ENCODE measurements around the gene TCF12. TPM values are rescaled to one million over a fixed set of nuclear protein-coding genes. Genes with fewer than 3 reads are reported as not detected.
A peak's percentile ranks its signal among the peaks of the same experiment; 100 is the strongest.

TCF12 gene
- total RNA-seq, 8 experiments from 2014 or later, result 34.7 to 177 (median 99.7) TPM

- H3K4me3 ChIP-seq, result no peak overlapping the region
- in situ Hi-C loops (cut with MboI; ENCODE audit: low pct_unique_long_range_greater_than_20kb in 2 of 9, low sequenced_read_pairs in 9 of 9, unreplicated experiment in 9 of 9), result no loop called here
These were observed 26.5 kb upstream of the TCF12 start for GRCh38 chr15:56891852-56892440.

DNA sequence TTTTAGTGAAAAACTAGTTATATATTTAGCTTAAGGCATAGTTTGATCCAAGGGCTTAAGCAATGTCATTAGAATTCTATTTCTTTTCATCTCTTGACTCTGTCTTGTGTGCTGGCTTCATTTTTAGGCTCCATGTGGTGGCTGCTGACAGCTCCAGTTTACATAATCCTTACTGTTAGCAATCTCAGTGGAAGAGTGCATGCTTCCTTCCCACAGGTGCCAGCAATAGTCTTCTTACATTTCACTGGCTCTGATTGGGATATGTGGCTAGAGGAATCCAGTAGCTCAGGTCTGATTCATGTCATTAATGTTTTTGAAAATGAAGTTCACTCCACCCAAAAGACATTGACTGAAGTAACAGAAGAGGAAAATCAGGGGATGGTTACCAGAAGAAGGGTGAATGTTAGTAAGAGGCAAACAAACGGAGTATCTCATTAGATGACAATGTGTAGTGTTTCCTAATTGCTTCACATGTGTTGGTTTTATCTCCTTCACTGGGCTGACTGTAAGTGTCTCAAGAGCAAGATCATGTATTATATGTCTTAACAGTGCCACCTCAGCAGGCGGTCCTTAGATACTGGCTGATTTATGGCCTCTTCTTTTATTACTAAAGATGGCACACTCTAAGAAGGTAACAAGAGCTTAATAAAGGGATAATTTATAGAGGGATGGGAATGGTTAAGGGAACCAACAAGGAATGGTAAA is 25.6 kb upstream of the TCF12 start:
- 36 to 100% (median 83%) methylated on average over 1 to 2 of the region's 2 CpGs; no CpG with 5 or more reads in 1 of the 10 experiments for WGBS, 10 experiments
- in situ Hi-C loops (cut with MboI; ENCODE audit: low pct_unique_long_range_greater_than_20kb in 2 of 9, low sequenced_read_pairs in 9 of 9, unreplicated experiment in 9 of 9), result no loop called here
- Histone ChIP-seq H3K4me3 (no peak overlapping the region), H3K27ac (no peak overlapping the region), H3K4me1 (replicated peaks in 1 of 2) (peaks cover 4 to 27% of the 10 kb centered on the region in 2 donors)
- ATAC-seq (replicated peaks in 6 of 8), result peak in 3 of 8 experiments; percentile 35 to 57 (median 52)

More at GRCh38 chr15:56891852-56892440, 26.5 kb upstream of the TCF12 start:
- Histone ChIP-seq H3K4me1 (replicated peaks in 1 of 2) (peaks cover 4 to 30% of the 10 kb centered on the region in 2 donors), H3K27ac (no peak overlapping the region)
- no peak for ATAC-seq (replicated peaks in 6 of 8)

- no peak overlapping the region for H3K27ac ChIP-seq
- 40 to 100% (median 75%) methylated on average over 1 of the region's 1 CpG; no CpG with 5 or more reads in 3 of the 10 experiments for WGBS, 10 experiments
These were observed 25.1 kb upstream of the TCF12 start for GRCh38 chr15:56893364-56893678.

DNA sequence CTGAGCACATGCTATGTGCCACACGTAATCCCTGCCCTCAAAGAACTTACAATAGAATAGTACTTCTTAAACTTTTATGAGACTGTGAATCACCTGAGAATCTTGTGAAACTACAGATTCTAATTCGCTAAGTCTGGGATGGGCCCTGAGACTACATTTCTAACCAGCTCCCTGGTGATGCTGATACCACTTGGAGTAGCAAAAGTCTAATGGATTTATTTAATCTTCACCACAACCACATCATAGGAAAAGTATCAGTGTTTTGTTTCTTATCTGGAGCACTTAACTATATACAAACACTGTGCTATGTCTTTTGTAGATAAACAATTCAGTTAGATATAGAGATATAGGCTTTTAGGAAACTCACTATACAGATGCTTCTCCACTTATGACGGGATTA is 23.8 kb upstream of the TCF12 start:
- 67 to 100% (median 93%) methylated on average over 1 to 3 of the region's 3 CpGs; no CpG with 5 or more reads in 1 of the 10 experiments for WGBS, 10 experiments
- in situ Hi-C loops (cut with MboI; ENCODE audit: low pct_unique_long_range_greater_than_20kb in 2 of 9, low sequenced_read_pairs in 9 of 9, unreplicated experiment in 9 of 9), result no loop called here
- no peak overlapping the region for H3K4me3 ChIP-seq
- peaks cover 4 to 18% of the 10 kb centered on the region in 2 donors for H3K4me1 ChIP-seq (replicated peaks in 1 of 2)
- no peak for ATAC-seq (replicated peaks in 6 of 8)
- no peak overlapping the region for H3K27ac ChIP-seq

More at GRCh38 chr15:56893364-56893678, 25.1 kb upstream of the TCF12 start:
- Histone ChIP-seq H3K4me3 (no peak overlapping the region), H3K4me1 (replicated peaks in 1 of 2) (peaks cover 4 to 23% of the 10 kb centered on the region in 2 donors)
- ATAC-seq (replicated peaks in 6 of 8), result no peak
- in situ Hi-C loops (cut with MboI; ENCODE audit: low pct_unique_long_range_greater_than_20kb in 2 of 9, low sequenced_read_pairs in 9 of 9, unreplicated experiment in 9 of 9), result no loop called here

- no peak overlapping the region for H3K27ac ChIP-seq
- WGBS, 10 experiments, result 37 to 80% (median 65%) methylated on average over 1 to 2 of the region's 2 CpGs; no CpG with 5 or more reads in 2 of the 10 experiments
- in situ Hi-C loops (cut with MboI; ENCODE audit: low pct_unique_long_range_greater_than_20kb in 2 of 9, low sequenced_read_pairs in 9 of 9, unreplicated experiment in 9 of 9), result no loop called here
- no peak overlapping the region for H3K4me3 ChIP-seq
- no peak for ATAC-seq (replicated peaks in 6 of 8)
- H3K4me1 ChIP-seq (replicated peaks in 1 of 2), result no peaks in the 10 kb centered on the region
These were observed 16.5 kb upstream of the TCF12 start for GRCh38 chr15:56901931-56902330.

- Histone ChIP-seq H3K4me1 (replicated peaks in 1 of 2) (no peaks in the 10 kb centered on the region), H3K27ac (no peak overlapping the region), H3K4me3 (no peak overlapping the region)
- no peak for ATAC-seq (replicated peaks in 6 of 8)
- in situ Hi-C loops (cut with MboI; ENCODE audit: low pct_unique_long_range_greater_than_20kb in 2 of 9, low sequenced_read_pairs in 9 of 9, unreplicated experiment in 9 of 9), result no loop called here
- WGBS, 10 experiments, result 0 to 78% (median 40%) methylated on average over 1 of the region's 1 CpG; no CpG with 5 or more reads in 3 of the 10 experiments
These were observed 11.7 kb upstream of the TCF12 start for GRCh38 chr15:56906766-56907165.

DNA sequence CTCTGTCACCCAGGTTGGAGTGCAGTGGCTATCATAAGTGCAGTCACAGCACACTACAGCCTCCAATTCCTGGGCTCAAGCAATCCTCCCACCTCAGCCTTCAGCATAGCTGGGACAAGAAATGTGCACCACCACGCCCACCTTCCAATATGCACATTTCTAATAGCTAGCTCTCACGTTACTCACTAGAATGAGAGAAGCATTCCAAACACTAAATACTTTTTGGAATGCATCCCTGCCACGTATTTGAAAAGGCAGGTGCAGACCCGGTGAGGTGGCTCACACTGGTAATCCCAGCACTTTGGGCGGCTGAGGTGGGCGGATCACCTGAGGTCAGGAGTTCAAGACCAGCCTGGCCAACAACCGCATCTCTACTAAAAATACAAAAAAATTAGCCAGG is 7.6 kb upstream of the TCF12 start:
- peak in 2 of 8 experiments; percentile 37 to 43 for ATAC-seq (replicated peaks in 6 of 8)
- no peaks in the 10 kb centered on the region for H3K4me1 ChIP-seq (replicated peaks in 1 of 2)
- no peak overlapping the region for H3K27ac ChIP-seq
- H3K4me3 ChIP-seq, result no peak overlapping the region
- in situ Hi-C loops (cut with MboI; ENCODE audit: low pct_unique_long_range_greater_than_20kb in 2 of 9, low sequenced_read_pairs in 9 of 9, unreplicated experiment in 9 of 9), result no loop called here
- 30 to 100% (median 73%) methylated on average over 1 to 6 of the region's 7 CpGs; no CpG with 5 or more reads in 3 of the 10 experiments for WGBS, 10 experiments

DNA sequence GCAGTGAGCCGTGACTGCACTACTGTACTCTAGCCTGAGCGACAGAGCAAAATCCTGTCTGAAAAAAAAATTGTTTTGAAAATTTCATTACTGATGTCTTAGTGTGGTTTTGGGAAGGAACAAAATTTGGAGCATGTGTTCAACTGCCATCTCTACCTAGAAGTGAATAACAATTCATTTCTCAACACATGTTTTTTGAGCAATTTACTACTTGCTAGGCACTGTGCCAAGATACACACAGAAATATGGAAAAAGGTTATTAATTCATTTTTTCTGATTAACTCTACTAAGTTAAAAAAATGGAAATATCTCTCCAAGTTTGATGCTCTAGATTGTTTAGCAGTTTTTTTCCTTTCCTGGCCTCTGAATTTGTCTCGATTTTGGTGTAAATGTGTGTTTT is 5.2 kb upstream of the TCF12 start:
- no peak overlapping the region for H3K4me3 ChIP-seq
- peaks cover 6 to 12% of the 10 kb centered on the region in 2 donors for H3K4me1 ChIP-seq (replicated peaks in 1 of 2)
- no peak overlapping the region for H3K27ac ChIP-seq
- no peak for ATAC-seq (replicated peaks in 6 of 8)
- 0 to 100% (median 100%) methylated on average over 1 to 3 of the region's 3 CpGs for WGBS, 10 experiments
- in situ Hi-C loops (cut with MboI; ENCODE audit: low pct_unique_long_range_greater_than_20kb in 2 of 9, low sequenced_read_pairs in 9 of 9, unreplicated experiment in 9 of 9), result no loop called here

DNA sequence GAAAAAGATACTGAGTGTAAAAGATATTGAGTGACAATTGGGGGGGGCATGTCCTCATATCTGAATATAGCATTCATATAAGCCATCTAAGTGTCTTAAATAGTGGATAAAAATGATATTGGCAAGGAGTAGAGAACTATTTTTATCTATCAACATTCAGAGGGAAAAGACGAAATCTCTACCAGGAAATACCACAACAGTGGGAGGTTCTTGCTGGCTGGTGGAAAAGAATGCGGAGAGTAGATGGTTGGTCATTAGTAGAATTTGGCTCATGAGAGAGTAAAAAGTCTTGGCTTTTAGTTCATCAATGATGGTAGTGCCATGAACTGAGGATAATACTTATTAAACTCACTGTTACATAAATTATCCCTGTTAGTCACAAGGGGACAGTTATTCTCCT is 4.8 kb upstream of the TCF12 start:
- 60 to 100% (median 95%) methylated on average over 1 to 2 of the region's 2 CpGs for WGBS, 10 experiments
- Histone ChIP-seq H3K4me1 (replicated peaks in 1 of 2) (peaks cover 6 to 12% of the 10 kb centered on the region in 2 donors), H3K27ac (no peak overlapping the region), H3K4me3 (no peak overlapping the region)
- in situ Hi-C loops (cut with MboI; ENCODE audit: low pct_unique_long_range_greater_than_20kb in 2 of 9, low sequenced_read_pairs in 9 of 9, unreplicated experiment in 9 of 9), result no loop called here
- ATAC-seq (replicated peaks in 6 of 8), result no peak

- ATAC-seq (replicated peaks in 6 of 8), result no peak
- no peak overlapping the region for H3K27ac ChIP-seq
- H3K4me3 ChIP-seq, result no peak overlapping the region
- 20 to 100% (median 92%) methylated on average over 1 to 4 of the region's 4 CpGs; no CpG with 5 or more reads in 2 of the 10 experiments for WGBS, 10 experiments
- in situ Hi-C loops (cut with MboI; ENCODE audit: low pct_unique_long_range_greater_than_20kb in 2 of 9, low sequenced_read_pairs in 9 of 9, unreplicated experiment in 9 of 9), result no loop called here
- H3K4me1 ChIP-seq (replicated peaks in 1 of 2), result peaks cover 6 to 15% of the 10 kb centered on the region in 2 donors
These were observed 2.6 kb upstream of the TCF12 start for GRCh38 chr15:56915888-56916287.

DNA sequence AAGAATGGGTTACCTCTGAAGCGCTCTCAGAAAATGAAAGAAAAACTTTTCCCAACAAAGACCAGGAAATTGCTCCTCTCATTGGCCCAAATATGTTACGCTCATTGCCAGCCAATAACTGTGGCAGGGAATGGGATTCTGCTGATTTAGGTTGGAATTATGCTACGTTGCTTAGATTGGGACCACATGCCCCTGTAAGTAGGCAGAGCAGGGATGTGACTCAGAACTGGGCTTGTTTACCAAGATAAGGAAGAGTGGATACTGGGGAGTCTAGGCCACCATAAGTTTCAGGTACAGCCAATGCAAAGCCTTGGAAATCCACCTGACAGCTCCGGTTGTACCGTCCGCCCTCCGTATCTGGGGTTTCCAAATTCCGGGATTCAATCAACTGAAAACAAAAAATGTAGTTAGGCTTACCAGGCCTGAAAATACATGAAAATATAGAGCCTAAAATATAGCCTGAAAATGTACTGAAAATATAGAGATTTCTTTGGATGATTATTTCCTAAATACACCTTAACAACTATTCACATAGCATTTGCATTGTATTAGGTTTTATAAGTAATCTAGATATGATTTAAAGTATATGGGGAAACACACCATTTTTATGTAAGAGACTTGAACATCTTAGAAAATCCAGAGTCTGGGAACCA is 1.5 kb upstream of the TCF12 start:
- no peak for ATAC-seq (replicated peaks in 6 of 8)
- WGBS, 10 experiments, result 93 to 100% (median 99%) methylated on average over 1 to 8 of the region's 8 CpGs
- Histone ChIP-seq H3K4me3 (peak overlapping the region; percentile 67 to 89 (median 74)), H3K27ac (peak overlapping the region in 1 of 2 donors; percentile 90), H3K4me1 (replicated peaks in 1 of 2) (peaks cover 6 to 24% of the 10 kb centered on the region in 2 donors)
- in situ Hi-C loops (cut with MboI; ENCODE audit: low pct_unique_long_range_greater_than_20kb in 2 of 9, low sequenced_read_pairs in 9 of 9, unreplicated experiment in 9 of 9), result no loop called here

DNA sequence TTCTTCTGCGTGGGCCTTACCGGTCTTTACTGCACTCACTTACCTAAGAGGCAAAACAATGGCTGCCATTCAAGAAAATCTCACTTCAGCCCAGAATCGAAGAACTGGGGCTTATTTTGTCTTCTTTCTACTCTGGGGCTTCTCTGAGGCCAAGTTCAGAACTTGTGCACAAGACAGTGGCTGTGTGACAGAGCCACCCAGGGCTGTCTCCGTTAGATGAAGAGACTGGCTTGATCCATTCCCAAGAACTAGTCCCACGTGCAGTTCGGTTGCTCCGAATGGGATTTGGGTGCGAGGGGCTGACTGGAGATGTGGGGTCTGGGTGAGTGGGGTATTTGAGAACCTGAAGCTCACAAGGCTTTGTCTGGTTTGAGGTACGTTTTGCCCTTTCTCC is 795 bp upstream of the TCF12 start:
- in situ Hi-C loops (cut with MboI; ENCODE audit: low pct_unique_long_range_greater_than_20kb in 2 of 9, low sequenced_read_pairs in 9 of 9, unreplicated experiment in 9 of 9), result no loop called here
- ATAC-seq (replicated peaks in 6 of 8), result peak in 7 of 8 experiments; percentile 1 to 6 (median 2)
- peak overlapping the region; percentile 90 to 93 for H3K27ac ChIP-seq
- WGBS, 10 experiments, result 0 to 80% (median 41%) methylated on average over 1 to 8 of the region's 9 CpGs
- H3K4me3 ChIP-seq, result peak overlapping the region; percentile 67 to 89 (median 74)
- H3K4me1 ChIP-seq (replicated peaks in 1 of 2), result peaks cover 9 to 31% of the 10 kb centered on the region in 2 donors

DNA sequence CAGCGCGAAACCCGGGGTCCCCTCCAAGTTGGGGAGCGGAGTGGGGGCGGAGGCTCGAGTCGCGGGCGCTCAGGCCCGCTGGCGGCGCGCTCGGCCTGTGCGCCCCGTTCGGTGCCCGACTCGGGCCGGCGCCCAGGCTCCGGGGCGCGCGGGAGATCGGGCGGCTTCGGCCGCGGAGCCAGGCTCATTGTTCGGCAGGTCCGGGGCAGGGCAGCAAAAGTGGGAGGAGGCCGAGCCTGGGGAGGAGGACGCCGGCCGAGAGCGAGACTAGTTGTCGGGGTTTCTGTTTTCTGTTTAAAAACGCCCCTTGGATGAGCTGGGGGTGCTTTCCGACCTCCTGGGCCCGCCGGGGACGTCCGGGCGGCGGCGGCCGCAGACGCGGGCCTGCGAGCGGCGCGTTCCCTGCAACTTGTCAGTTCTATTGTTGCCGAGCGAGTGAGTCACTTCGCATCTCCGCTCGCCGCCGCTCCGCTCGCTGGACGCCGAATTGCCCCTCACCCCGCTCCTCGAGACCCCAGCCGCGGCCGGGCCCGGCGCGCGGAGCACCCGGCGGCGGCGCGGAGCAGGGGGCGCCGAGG is 676 bp downstream of the TCF12 start:
- peak; percentile 15 to 38 (median 28) for ATAC-seq (replicated peaks in 6 of 8)
- Histone ChIP-seq H3K4me3 (peak overlapping the region; percentile 67 to 89 (median 74)), H3K4me1 (replicated peaks in 1 of 2) (peaks cover 13 to 42% of the 10 kb centered on the region in 2 donors), H3K27ac (peak overlapping the region; percentile 90 to 93)
- WGBS, 10 experiments, result 2% methylated on average over 10 to 11 of the region's 81 CpGs; no CpG with 5 or more reads in 8 of the 10 experiments
- in situ Hi-C loops (cut with MboI; ENCODE audit: low pct_unique_long_range_greater_than_20kb in 2 of 9, low sequenced_read_pairs in 9 of 9, unreplicated experiment in 9 of 9), result no loop called here

All from motor neuron (in vitro differentiated cells).